Measurements from ENCODE around the gene TMEM184B.
"Not testable (repeated sequence)": the region's sequence is repeated elsewhere in the genome, so short reads cannot be mapped to it uniquely, and the experiment has no call there.

TMEM184B gene

GRCh38 chr22:38250643-38251340 lies 22.0 kb downstream of the TMEM184B start:
- DNase-seq, result no peak

- no peak for DNase-seq
Observed at GRCh38 chr22:38249803-38250642, 22.8 kb downstream of the TMEM184B start.

DNA sequence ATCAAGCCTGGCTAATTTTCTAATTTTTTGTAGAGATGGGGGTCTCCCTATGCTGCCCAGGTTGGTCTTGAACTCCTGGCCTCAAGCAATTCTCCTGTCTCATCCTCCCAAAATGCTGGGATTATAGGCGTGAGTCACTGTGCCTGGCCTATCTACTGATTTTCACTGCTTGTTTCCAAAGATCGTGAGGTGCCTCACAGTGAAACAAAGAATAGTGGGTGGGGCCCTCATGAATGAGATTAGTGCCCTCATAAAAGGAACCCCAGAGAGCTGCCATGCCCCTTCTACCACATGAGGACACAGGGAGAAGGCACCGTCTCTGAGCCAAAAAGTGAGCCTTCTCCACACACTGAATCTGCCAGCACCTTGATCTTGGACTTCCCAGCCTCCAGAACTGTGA lies 23.5 kb downstream of the TMEM184B start:
- no peak for DNase-seq

GRCh38 chr22:38248280-38248679 lies 24.5 kb downstream of the TMEM184B start:
- DNase-seq, result no peak

GRCh38 chr22:38247713-38248112 lies 25.1 kb downstream of the TMEM184B start:
- no peak for DNase-seq

- peak in 44 of 56 donors; percentile 22 to 84 (median 59) for DNase-seq
Observed at GRCh38 chr22:38246692-38247091, 26.1 kb downstream of the TMEM184B start.

GRCh38 chr22:38246046-38246658 lies 26.7 kb downstream of the TMEM184B start:
- no peak for DNase-seq

GRCh38 chr22:38244106-38244505 lies 28.7 kb downstream of the TMEM184B start:
- no peak for DNase-seq

DNA sequence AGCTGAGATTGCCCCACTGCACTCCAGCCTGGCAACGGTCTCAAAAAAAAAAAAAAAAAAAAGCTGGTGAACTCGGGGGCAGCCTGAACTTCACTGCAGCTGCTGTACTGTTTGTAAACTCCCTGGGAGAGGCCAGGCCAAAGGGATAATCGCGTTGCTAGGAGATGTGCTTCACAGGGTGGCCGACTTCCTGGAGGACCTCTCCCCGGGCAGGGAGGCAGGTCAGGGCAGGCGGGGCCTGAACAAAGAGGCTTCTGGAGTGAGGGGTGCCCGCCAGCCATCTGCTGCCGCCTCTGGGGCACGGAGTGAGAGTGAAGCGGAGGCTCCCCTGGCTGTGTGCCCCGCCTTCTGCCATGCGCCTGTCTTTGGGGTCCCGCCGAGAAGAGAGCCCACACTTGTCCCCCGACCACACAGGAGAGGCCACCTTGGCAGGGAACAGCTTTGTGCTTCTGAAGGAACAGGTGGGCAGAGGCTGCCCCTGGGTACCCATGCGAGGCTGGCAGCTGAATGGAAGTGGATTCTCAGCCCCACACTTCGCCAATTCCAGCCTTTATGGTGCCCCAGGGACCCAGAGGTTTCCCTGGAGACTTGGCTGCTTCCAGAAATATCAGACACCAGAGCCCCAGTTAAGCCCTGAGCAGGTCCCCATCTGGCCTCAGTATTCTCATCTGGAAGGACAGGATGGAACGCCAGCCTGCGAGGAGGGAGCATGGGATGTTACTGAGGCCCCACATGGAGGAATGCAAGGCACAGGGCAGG lies 29.6 kb downstream of the TMEM184B start:
- DNase-seq, result peak in 36 of 56 donors; percentile 16 to 69 (median 44)

- peak in 22 of 56 donors; percentile 14 to 67 (median 32) for DNase-seq
Observed at GRCh38 chr22:38240734-38241252, 32.0 kb downstream of the TMEM184B start.

- DNase-seq, result peak in 43 of 56 donors; percentile 30 to 89 (median 60)
Observed at GRCh38 chr22:38239101-38239761, 33.6 kb downstream of the TMEM184B start.

- DNase-seq, result peak in 29 of 56 donors; percentile 20 to 75 (median 49)
Observed at GRCh38 chr22:38238519-38239071, 34.2 kb downstream of the TMEM184B start.

DNA sequence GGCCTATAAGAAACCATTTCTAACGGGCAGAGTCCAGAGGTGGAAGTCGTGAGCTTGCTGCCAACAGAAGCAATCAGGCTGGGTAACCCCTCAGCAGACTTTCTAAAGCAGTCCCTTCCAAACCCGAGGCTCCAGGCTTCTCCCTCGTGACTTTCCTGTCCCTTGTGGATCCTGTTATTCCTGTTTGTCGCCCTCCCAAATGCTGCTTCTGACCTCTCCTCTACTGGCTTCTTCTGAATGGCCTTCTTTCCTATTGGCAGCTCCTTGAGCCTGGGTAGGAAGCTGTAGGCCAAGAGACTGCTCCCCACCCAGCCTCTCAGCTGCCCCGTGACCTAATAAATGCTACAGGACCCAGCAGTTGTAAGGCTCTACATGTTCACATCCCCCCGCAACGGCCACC lies 36.0 kb downstream of the TMEM184B start:
- DNase-seq, result peak in 1 of 56 donors; percentile 23

DNA sequence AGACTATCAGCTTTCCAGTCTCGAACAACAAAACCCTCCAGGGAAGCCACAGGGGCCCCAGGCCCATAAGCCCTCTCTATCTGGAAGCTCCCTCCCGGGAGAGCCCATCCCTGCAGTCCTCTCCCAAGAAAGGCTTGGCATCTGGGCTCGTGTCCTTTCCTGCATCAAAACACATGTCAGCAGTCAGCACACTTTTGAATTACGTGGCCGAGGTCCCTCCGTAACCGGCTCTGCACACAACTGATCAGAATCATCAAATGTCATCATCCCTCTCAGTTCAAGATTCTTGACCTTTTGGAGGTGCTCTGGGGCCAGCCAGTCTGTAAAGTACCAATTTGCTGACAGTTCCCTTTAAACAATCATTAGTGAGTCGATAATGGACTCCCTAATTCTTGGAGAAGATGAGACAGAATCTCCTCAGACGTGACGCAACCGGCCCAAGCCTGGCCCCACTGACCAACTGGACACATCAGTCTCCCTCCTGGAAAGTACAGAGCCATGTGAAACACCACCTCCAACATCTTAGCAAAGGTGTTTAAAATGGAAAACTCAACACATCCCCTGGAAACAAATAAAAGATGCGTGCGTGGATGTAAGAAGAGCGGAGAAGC lies 37.5 kb downstream of the TMEM184B start:
- no peak for DNase-seq

GRCh38 chr22:38233856-38234255 lies 39.0 kb downstream of the TMEM184B start:
- DNase-seq, result not testable (repeated sequence)

- DNase-seq, result peak in 2 of 56 donors; percentile 32 to 47
Observed at GRCh38 chr22:38233427-38233826, 39.4 kb downstream of the TMEM184B start.

DNA sequence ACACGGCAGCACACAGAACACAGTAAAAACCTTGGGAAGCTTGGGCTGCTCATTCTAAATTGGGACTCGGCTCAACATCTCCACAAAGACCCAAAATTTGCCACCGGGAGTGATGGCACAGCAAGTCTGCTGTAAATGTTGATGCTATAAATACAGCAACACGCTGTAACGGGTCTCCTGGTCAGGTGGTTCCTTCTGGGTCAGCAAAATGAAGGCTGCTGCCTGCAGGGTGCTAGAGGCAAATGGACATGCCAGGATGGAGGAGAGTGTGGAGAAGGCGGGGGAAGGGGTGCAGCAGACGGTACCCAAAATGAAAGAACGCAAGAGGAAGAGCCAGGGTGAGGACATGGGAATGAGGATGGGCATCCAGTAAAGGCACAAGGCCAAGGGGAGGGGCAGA lies 40.6 kb downstream of the TMEM184B start:
- DNase-seq, result no peak

- DNase-seq, result no peak
Observed at GRCh38 chr22:38230916-38231315, 41.9 kb downstream of the TMEM184B start.

DNA sequence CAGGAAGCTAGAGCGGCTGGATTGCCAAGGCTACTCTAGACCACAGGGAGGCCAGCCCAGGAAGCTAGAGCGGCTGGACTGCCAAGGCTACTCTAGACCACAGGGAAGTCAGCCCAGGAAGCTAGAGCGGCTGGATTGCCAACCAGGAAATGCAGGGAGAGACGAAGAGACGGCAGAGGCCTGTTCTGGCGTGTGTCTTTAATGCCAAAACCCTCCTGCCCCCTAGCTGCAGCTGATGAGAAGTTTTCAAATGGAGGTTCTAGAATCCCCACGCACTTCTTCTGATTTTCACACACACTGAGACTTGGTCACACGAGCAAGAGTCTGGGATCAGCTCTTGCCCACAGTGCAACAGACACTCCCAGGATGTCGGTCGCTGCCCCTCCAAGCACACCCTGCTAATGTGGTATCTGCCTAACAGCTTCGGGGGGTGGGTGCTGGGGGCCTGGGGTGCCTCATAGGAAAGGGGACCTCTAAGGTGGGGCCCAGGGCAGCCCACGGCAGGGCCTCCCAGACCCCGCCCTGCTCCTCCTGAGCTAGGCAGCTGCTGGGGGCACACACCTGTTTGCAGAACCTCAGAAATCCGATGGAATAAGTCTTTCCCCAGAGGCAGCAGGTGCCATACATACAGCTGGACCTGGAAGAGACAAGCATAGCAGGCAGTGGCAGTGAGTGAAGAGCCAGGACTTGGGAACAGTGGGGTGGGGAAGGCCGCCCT lies 42.5 kb downstream of the TMEM184B start:
- peak in 24 of 56 donors; percentile 15 to 70 (median 40) for DNase-seq
